Bronchial epithelial cell (primary cell): ENCODE results near the gene EYA2. TPM values are rescaled to one million over a fixed set of nuclear protein-coding genes. Genes with fewer than 3 reads are reported as not detected.

Experiments used
- DNase-seq: peaks from one replicate; pipeline ENCODE4 v3.0.0-alpha.2; 2010; ENCODE audit warnings: low read depth
- FAIRE-seq: peaks from 2 replicates; lab custom pipeline; 2011; peaks lifted over from hg19 to GRCh38; lab: Jason Lieb, UNC
- H3K27me3 ChIP-seq: 2 replicates; pipeline ENCODE4 v1.5.1; 2011; ENCODE audit warnings: low read length; ENCODE audit not compliant: control insufficient read depth, insufficient read depth
- H3K36me3 ChIP-seq: 2 replicates; pipeline ENCODE4 v1.5.1; 2011; ENCODE audit warnings: low read length; ENCODE audit not compliant: control insufficient read depth, insufficient read depth
- H3K4me3 ChIP-seq: 2 replicates; pipeline ENCODE4 v1.5.1; 2011; ENCODE audit warnings: mild to moderate bottlenecking, low read depth, low read length, control low read depth
- total RNA-seq: library from RNA; depleted of rRNA; stranded (reverse); fragments of >200 nt; gene quantifications from 2 replicates; pipeline ENCODE4 v1.2.1, GENCODE V29; 2014
- TF ChIP-seq, protein P1 (sequence below): IDR thresholded peaks from 2 replicates; pipeline ENCODE4 v1.5.1; 2011; ENCODE audit warnings: mild to moderate bottlenecking, moderate library complexity, low read length, control low read depth, inconsistent platforms; ENCODE audit not compliant: insufficient read depth, severe bottlenecking

EYA2 gene, protein sequence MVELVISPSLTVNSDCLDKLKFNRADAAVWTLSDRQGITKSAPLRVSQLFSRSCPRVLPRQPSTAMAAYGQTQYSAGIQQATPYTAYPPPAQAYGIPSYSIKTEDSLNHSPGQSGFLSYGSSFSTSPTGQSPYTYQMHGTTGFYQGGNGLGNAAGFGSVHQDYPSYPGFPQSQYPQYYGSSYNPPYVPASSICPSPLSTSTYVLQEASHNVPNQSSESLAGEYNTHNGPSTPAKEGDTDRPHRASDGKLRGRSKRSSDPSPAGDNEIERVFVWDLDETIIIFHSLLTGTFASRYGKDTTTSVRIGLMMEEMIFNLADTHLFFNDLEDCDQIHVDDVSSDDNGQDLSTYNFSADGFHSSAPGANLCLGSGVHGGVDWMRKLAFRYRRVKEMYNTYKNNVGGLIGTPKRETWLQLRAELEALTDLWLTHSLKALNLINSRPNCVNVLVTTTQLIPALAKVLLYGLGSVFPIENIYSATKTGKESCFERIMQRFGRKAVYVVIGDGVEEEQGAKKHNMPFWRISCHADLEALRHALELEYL
- 8.4 and 10.6 TPM in 2 replicates for total RNA-seq

DNA sequence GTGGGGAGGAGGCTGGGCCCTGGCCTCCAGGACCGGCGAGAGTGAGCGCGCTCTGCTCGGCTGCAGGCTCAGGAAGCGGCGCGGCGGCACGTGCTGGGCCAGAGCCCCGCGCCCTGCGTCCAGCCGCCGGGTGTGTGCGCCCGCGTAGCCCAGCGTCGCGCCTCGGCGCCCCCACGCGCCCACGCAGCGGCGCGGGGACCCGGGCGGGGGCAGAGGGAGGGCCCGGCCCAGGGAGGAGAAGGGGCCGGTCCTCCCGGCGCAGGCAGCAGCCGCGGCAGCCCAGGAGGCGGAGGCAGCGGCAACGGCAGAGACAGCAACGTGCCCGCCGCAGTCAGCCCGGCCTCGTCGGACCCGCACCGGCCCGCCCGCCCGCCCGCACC is at the start of gene EYA2:
Gene EYA2, plus strand, starts transcription at position 265 of the 380 bp plus-strand sequence. CDS start 95,168 bp downstream, outside the sequence.
- Histone ChIP-seq H3K4me3 (peak within 1 kb of the TSS; percentile 61), H3K27me3 (no peaks in the 10 kb centered on the region), H3K36me3 (no peaks in the 10 kb centered on the region)
- DNase-seq (no peak), FAIRE-seq (no peak)
- TF ChIP-seq, protein P1, sequence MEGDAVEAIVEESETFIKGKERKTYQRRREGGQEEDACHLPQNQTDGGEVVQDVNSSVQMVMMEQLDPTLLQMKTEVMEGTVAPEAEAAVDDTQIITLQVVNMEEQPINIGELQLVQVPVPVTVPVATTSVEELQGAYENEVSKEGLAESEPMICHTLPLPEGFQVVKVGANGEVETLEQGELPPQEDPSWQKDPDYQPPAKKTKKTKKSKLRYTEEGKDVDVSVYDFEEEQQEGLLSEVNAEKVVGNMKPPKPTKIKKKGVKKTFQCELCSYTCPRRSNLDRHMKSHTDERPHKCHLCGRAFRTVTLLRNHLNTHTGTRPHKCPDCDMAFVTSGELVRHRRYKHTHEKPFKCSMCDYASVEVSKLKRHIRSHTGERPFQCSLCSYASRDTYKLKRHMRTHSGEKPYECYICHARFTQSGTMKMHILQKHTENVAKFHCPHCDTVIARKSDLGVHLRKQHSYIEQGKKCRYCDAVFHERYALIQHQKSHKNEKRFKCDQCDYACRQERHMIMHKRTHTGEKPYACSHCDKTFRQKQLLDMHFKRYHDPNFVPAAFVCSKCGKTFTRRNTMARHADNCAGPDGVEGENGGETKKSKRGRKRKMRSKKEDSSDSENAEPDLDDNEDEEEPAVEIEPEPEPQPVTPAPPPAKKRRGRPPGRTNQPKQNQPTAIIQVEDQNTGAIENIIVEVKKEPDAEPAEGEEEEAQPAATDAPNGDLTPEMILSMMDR, result no peak

DNA sequence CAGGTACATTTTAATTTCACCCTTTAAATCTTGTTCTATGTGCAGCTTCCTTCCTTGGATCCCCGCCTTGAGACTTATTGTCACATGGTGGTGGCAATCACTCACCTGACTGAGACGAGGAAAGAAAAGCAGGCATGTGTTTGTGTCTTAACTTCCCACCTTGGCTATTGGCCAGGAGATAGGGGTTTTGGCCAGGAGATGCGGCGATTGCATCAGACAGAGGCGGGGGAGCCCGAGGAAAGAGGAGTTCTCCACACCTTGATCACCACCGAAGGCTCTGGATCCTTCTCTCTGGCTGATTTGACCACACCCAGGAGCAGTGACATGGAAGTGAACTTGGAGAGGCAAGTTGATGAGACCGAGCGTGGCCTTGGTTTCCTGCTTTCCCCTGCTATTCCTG is 49.7 kb upstream of the EYA2 start:
- DNase-seq, result no peak
- no peaks in the 10 kb centered on the region for H3K36me3 ChIP-seq
- peak; percentile 52 for FAIRE-seq
- no peak overlapping the region for H3K4me3 ChIP-seq
- TF ChIP-seq, protein P1, result no peak
- no peaks in the 10 kb centered on the region for H3K27me3 ChIP-seq

DNA sequence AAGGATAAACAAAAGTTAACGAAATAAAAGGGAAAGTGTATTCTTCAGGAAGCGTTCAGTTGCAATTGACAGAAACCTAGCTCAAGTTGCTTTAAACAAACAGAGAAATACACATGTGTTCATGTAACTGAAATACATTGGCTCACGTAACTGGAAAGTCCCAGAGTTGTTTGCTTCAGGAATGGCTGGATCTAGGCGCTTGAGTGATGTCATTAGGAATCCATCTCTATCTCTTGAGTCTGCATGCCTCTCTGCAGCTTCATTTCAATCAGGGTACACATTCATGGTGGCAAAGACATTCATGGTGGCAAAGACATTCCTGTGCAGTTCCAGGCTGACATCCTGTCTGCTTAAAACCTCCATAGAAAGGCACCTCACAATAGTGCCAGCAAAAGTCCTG is 45.4 kb upstream of the EYA2 start:
- FAIRE-seq (no peak), DNase-seq (no peak)
- Histone ChIP-seq H3K4me3 (no peak overlapping the region), H3K36me3 (no peaks in the 10 kb centered on the region), H3K27me3 (no peaks in the 10 kb centered on the region)
- TF ChIP-seq, protein P1, result no peak

DNA sequence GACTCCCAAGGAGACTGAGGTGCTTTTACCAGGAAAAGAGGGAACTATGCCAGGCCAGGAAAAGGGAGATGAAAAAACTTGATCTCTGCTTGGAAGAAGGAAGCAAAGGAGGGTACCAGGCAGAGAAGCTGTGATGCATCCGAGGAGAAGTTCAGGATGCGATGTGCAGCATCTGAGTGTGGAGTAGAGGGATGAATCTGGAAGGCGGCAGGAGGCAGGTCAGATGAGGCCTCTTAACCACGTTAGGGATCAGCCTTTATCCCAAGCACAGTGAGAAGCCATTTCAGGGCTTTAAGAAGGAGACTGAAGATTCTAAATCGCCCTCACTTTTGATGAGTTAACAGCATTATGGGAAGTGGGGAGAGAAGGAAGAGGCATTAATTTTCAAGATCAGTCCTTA is 44.9 kb upstream of the EYA2 start:
- FAIRE-seq (no peak), DNase-seq (no peak)
- TF ChIP-seq, protein P1, result no peak
- Histone ChIP-seq H3K36me3 (no peaks in the 10 kb centered on the region), H3K4me3 (no peak overlapping the region), H3K27me3 (no peaks in the 10 kb centered on the region)

DNA sequence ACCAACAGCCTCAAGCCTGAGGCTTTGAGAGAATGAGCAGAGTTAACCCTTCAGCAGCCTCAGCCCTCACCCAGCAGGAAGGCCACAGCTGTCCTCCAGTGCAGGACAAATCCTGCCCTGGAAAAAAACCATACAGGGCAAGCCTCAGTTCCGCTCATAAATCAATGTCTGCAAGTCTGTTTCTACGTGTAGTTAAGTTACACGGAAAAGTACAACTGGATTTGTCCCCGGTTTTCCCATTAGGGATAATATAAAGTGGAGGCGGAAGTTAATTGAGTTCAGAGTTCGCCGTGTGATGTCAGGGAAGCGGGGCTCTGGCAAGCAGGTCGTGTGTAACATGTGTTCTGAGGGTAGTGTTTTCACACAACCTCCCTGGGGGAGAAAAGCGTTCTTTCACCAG is 44.2 kb upstream of the EYA2 start:
- no peaks in the 10 kb centered on the region for H3K27me3 ChIP-seq
- FAIRE-seq (no peak), DNase-seq (no peak)
- no peaks in the 10 kb centered on the region for H3K36me3 ChIP-seq
- TF ChIP-seq, protein P1, result no peak
- no peak overlapping the region for H3K4me3 ChIP-seq

DNA sequence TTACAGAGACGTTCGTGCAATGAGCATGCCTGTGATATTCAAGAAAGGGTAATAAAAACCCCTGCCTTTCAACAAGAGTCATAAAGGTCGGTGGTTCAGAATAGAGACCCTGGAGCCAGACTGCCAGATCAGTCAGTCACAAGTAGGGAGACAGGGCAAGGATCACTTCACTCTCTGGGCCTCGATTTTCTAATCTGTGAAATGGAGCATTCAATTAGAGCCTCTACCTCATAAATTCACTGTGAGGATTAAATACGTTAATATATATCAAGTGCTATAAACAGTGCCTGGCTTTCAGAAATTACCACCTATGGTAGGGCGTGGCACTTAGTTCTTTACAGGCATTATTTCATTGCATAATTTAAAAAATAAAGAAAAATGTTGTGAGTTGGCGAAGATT is 43.7 kb upstream of the EYA2 start:
- FAIRE-seq (no peak), DNase-seq (no peak)
- H3K4me3 ChIP-seq, result no peak overlapping the region
- no peaks in the 10 kb centered on the region for H3K27me3 ChIP-seq
- TF ChIP-seq, protein P1, result no peak
- H3K36me3 ChIP-seq, result no peaks in the 10 kb centered on the region
